ENCODE data around the gene SERPINA5.

SERPINA5 gene

GRCh38 chr14:94617988-94618822 lies 37.0 kb downstream of the SERPINA5 start:
- Histone ChIP-seq H3K27ac (ENCODE audit: extremely low read depth, low read depth, low read length) (no peak overlapping the region), H3K36me3 (ENCODE audit: control insufficient read depth in 2 of 2, insufficient read depth in 1 of 2, low read length in 2 of 2) (no peaks in the 10 kb centered on the region), H3K9me3 (ENCODE audit: control insufficient read depth, insufficient read depth, low read depth, low read length) (no peaks in the 10 kb centered on the region), H3K4me1 (ENCODE audit: control insufficient read depth, insufficient read depth, low read length) (no peaks in the 10 kb centered on the region), H3K4me3 (ENCODE audit: low read depth, low read length) (no peak overlapping the region)
- TF ChIP-seq ZNF146 (tag by site-specific recombination; IDR thresholded peaks at IDR 0.05), result no peak
- TF ChIP-seq HOXC10 (CRISPR knock-in tag; IDR thresholded peaks at IDR 0.05), result no peak
- 0 out of 2 replicates have a peak, but pooled peaks have one; percentile 23 for TF ChIP-seq ZNF518A (tag by site-specific recombination; conservative IDR thresholded peaks at IDR 0.05; ENCODE audit: low read depth)
- TF ChIP-seq ZSCAN4 (tag by site-specific recombination; IDR thresholded peaks at IDR 0.05), result no peak
- TF ChIP-seq INSM2 (tag by site-specific recombination; IDR thresholded peaks at IDR 0.05), result no peak
- no peak for TF ChIP-seq ZNF791 (tag by site-specific recombination; IDR thresholded peaks at IDR 0.05)
- TF ChIP-seq ZNF529 (tag by site-specific recombination; IDR thresholded peaks at IDR 0.05; ENCODE audit: insufficient replicate concordance), result peak; percentile 14
- TF ChIP-seq ZBTB6 (tag by site-specific recombination; IDR thresholded peaks at IDR 0.05), result no peak
- TF ChIP-seq ZNF654 (tag by site-specific recombination; IDR thresholded peaks at IDR 0.05; ENCODE audit: low read depth), result no peak
- no peak for TF ChIP-seq ZBTB44 (tag by site-specific recombination; IDR thresholded peaks at IDR 0.05)
- no peak for TF ChIP-seq ZNF514 (tag by site-specific recombination; IDR thresholded peaks at IDR 0.05)
- TF ChIP-seq ZNF311 (tag by site-specific recombination; IDR thresholded peaks at IDR 0.05; ENCODE audit: borderline replicate concordance), result no peak
- TF ChIP-seq ZNF561 (tag by site-specific recombination; IDR thresholded peaks at IDR 0.05; ENCODE audit: borderline replicate concordance), result no peak
- peak; percentile 96 for TF ChIP-seq TRIM28 (IDR thresholded peaks at IDR 0.05; ENCODE audit: borderline replicate concordance, low read length)
- no peak for TF ChIP-seq IKZF3 (tag by site-specific recombination; IDR thresholded peaks at IDR 0.05)
- TF ChIP-seq ZNF121 (tag by site-specific recombination; IDR thresholded peaks at IDR 0.05), result no peak
- peak; percentile 88 for TF ChIP-seq SETDB1 (IDR thresholded peaks at IDR 0.05; ENCODE audit: insufficient read length, low read length)
- TF ChIP-seq ZNF580 (tag by site-specific recombination; IDR thresholded peaks at IDR 0.05), result no peak
- ChIA-PET POLR2A (no interaction called here), CTCF (interaction anchor here (0.5 to 0.6 kb wide), 2 partner anchors 20 to 25 kb away, joined by 3 read pairs; no protein-coding TSS in a partner anchor)

All from HEK293 (cell line).